HEK293T (cell line): ENCODE measurements around the gene PGM5.

Source experiments
- CTCF ChIA-PET: fragments of 350-600 bp; formaldehyde crosslinking; extraction: SDS; loops from one replicate; lab custom pipeline; 2021; ENCODE audit warnings: antibody characterized with exemption, inconsistent platforms; lab: Yijun Ruan, JAX
- POLR2A ChIA-PET: fragments of 350-600 bp; formaldehyde crosslinking; extraction: SDS; loops from one replicate; lab custom pipeline; 2020; ENCODE audit warnings: antibody characterized with exemption, inconsistent platforms; lab: Yijun Ruan, JAX
- DNase-seq: peaks from one replicate; pipeline ENCODE4 v3.0.0; 2012; ENCODE audit warnings: mixed read lengths; ENCODE audit errors: extremely low spot score
- ARNT ChIP-seq: fragments of 450-650 bp; IDR thresholded peaks from 2 replicates; pipeline ENCODE4 v1.6.1; 2017; ENCODE audit warnings: mild to moderate bottlenecking
- BHLHE40 ChIP-seq: fragments of 450-650 bp; IDR thresholded peaks from 2 replicates; pipeline ENCODE4 v1.6.1; 2016; ENCODE audit warnings: mild to moderate bottlenecking, moderate library complexity, borderline replicate concordance
- CTBP1 ChIP-seq: fragments of 450-650 bp; IDR thresholded peaks from 2 replicates; pipeline ENCODE4 v1.6.1; 2016; ENCODE audit warnings: borderline replicate concordance
- ELF4 ChIP-seq: fragments of 450-650 bp; IDR thresholded peaks from 2 replicates; pipeline ENCODE4 v1.6.1; 2017; ENCODE audit warnings: antibody characterized with exemption
- FOXA1 ChIP-seq: fragments of 450-650 bp; IDR thresholded peaks from 2 replicates; pipeline ENCODE4 v1.6.1; 2016; ENCODE audit warnings: mild to moderate bottlenecking
- FOXK2 ChIP-seq: fragments of 450-650 bp; IDR thresholded peaks from 2 replicates; pipeline ENCODE4 v1.6.1; 2016; ENCODE audit warnings: mild to moderate bottlenecking
- FOXM1 ChIP-seq: fragments of 450-650 bp; IDR thresholded peaks from 2 replicates; pipeline ENCODE4 v1.6.1; 2017; ENCODE audit warnings: mild to moderate bottlenecking, borderline replicate concordance
- HDGF ChIP-seq: fragments of 450-650 bp; IDR thresholded peaks from 2 replicates; pipeline ENCODE4 v1.6.1; 2017; ENCODE audit warnings: antibody characterized with exemption, borderline replicate concordance
- L3MBTL2 ChIP-seq: fragments of 450-650 bp; conservative IDR thresholded peaks from 2 replicates; pipeline ENCODE4 v1.6.1; 2016; ENCODE audit warnings: mild to moderate bottlenecking
- LEF1 ChIP-seq: fragments of 450-650 bp; IDR thresholded peaks from 2 replicates; pipeline ENCODE4 v1.6.1; 2017; ENCODE audit warnings: mild to moderate bottlenecking, borderline replicate concordance
- NFRKB ChIP-seq: fragments of 450-650 bp; IDR thresholded peaks from 2 replicates; pipeline ENCODE4 v1.6.1; 2016; ENCODE audit warnings: mild to moderate bottlenecking, moderate library complexity
- SP1 ChIP-seq: fragments of 450-650 bp; IDR thresholded peaks from 2 replicates; pipeline ENCODE4 v1.6.1; 2017
- SUZ12 ChIP-seq: fragments of 450-650 bp; IDR thresholded peaks from 2 replicates; pipeline ENCODE4 v1.6.1; 2016; ENCODE audit warnings: mild to moderate bottlenecking
- TARDBP ChIP-seq: fragments of 450-650 bp; IDR thresholded peaks from 2 replicates; pipeline ENCODE4 v1.6.1; 2016
- ZNF384 ChIP-seq: fragments of 450-650 bp; IDR thresholded peaks from 2 replicates; pipeline ENCODE4 v1.6.1; 2016
- TF ChIP-seq, protein P1 (sequence below): fragments of 450-650 bp; IDR thresholded peaks from 2 replicates; pipeline ENCODE4 v1.6.1; 2016

The PGM5 gene

DNA sequence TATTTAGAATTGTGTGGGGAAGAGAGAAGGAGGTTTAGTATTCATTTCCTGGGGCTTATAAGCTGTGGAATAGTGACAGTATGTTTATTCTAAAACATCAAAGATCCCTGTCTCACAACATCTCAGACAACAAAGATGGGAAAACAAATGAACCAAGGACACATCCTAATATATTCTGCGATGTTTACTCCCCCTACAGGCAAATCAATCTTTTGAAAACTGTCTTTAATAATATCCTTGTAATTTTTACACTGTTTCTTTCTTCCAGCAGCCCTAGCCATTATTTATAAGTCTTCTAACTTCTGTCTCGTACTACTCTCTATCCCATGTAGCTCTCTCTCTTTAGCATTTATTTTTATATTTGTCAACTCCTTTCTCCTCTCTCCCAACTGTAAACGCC is 217.7 kb downstream of the PGM5 start:
- ChIA-PET POLR2A (no interaction called here), CTCF (interaction anchor here (0.7 to 1.6 kb wide), 2 partner anchors 11 to 14 kb away, joined by 3 to 4 read pairs; no protein-coding TSS in a partner anchor)
- DNase-seq, result no peak
- no peak for TF ChIP-seq LEF1
- TF ChIP-seq L3MBTL2, result no peak
- TF ChIP-seq FOXK2, result no peak
- TF ChIP-seq NFRKB, result no peak
- no peak for TF ChIP-seq ELF4
- no peak for TF ChIP-seq ARNT
- TF ChIP-seq, protein P1, sequence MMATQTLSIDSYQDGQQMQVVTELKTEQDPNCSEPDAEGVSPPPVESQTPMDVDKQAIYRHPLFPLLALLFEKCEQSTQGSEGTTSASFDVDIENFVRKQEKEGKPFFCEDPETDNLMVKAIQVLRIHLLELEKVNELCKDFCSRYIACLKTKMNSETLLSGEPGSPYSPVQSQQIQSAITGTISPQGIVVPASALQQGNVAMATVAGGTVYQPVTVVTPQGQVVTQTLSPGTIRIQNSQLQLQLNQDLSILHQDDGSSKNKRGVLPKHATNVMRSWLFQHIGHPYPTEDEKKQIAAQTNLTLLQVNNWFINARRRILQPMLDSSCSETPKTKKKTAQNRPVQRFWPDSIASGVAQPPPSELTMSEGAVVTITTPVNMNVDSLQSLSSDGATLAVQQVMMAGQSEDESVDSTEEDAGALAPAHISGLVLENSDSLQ, result no peak
- no peak for TF ChIP-seq BHLHE40

- CTCF ChIA-PET, result no interaction called here
- no peak for TF ChIP-seq TARDBP
- TF ChIP-seq FOXA1, result no peak
- no peak for TF ChIP-seq L3MBTL2
- TF ChIP-seq CTBP1, result no peak
- no peak for TF ChIP-seq FOXK2
- TF ChIP-seq SUZ12, result no peak
- no peak for TF ChIP-seq ELF4
- TF ChIP-seq BHLHE40, result no peak
- TF ChIP-seq ZNF384, result no peak
- TF ChIP-seq, protein P1, result no peak
- TF ChIP-seq SP1, result no peak
- POLR2A ChIA-PET, result no interaction called here
- no peak for DNase-seq
Observed at GRCh38 chr9:68575817-68576216, 219.4 kb downstream of the PGM5 start.

DNA sequence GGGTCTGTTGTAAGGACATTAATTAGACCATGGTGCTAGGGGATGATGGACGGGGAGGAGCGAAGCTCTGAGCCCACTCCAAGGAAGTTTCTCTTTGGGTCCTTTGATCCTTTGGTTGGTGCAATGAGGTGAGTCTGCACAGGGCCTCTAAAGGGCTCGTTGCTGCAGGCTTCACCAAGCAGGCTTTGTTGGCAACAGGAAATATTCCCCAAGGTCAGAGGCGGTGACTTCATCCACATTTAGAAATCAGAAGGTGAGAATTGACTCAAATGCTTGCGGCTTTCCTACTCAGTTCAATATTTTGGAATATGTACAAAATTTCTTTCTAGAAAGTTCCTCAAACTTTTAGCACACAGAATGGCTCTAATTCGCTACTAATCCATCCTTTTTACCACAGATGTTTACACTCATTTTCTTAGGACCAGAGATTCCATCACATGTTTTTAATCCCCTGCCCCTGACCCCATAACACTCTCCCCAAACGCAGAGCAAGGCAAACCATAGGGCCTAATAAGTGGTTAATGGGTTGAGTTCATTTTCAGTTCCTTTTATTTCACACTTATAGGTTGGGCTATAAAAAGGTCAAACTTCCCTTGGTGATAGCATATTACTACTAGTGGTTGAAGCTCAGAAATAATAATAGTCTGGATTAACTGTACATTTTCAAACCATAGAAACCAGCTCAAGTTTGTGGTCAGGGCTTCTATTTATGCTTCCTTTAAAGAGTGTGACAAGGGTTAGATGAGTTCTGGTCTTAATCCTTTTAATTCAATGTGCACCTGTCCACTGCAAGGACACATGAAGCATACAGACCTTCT is 221.6 kb downstream of the PGM5 start:
- DNase-seq, result no peak
- ChIA-PET POLR2A (no interaction called here), CTCF (no interaction called here)
- TF ChIP-seq ELF4 (no peak), ZNF384 (no peak), NFRKB (no peak), FOXM1 (no peak), ARNT (no peak), CTBP1 (no peak), FOXK2 (no peak), HDGF (no peak), FOXA1 (no peak)
